ENCODE results near the gene TRIM14. TPM values are rescaled to one million over a fixed set of nuclear protein-coding genes. Genes with fewer than 3 reads are reported as not detected.
"Not testable (repeated sequence)": the region's sequence is repeated elsewhere in the genome, so short reads cannot be mapped to it uniquely, and the experiment has no call there.

The TRIM14 gene
- polyA plus RNA-seq, 2 of the 4 experiments (the other 2 are of a cell fraction) = 8.8 to 9.2 TPM

DNA sequence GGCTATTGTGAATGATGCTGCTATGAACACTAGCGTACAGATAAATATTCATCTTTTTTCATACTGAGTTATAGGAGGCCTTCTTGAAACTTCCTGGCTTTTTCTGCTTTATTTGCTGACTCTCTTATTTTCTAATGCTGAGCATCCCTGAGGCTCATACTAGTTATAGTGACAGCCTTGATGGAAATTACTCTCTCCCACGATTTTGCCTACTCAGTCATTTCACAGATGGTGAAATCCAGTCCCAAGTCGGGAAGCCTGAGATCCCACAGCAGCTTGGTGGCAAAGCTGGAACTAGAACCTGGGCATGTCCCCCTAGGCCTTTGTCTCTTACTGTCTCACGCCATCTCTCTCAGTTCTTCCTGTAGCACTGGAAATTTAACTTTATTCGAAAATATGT, 40.1 kb downstream of the TRIM14 start (continued):
- TF ChIP-seq NPAS2 (CRISPR knock-in tag; IDR thresholded peaks at IDR 0.05; ENCODE audit: borderline replicate concordance) (no peak), CHD2 (IDR thresholded peaks at IDR 0.05; ENCODE audit: low read length, partially characterized antibody) (no peak)

DNA sequence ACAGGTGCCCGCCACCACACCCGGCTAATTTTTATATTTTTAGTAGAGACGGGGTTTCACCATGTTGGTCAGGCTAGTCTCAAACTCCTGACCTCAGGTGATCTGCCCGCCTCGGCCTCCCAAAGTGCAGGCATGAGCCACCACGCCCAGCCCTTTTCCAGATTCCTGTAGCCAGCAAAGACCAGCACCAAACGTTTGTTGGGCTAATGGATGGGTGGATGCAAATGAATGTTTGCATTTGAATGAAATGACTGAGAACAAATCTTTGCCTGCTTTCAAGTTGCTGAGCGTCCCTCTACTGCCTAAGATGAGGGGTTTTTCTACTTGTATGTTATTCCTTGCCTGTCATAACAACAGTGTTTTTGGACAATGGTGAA, 42.5 kb downstream of the TRIM14 start:
- H3K4me1 ChIP-seq = peaks cover 37% of the 10 kb centered on the region
- H3K4me2 ChIP-seq; H3K9me3 ChIP-seq; H3K4me3 ChIP-seq; FAIRE-seq; ATAC-seq; POLR2A ChIA-PET; H3K27ac ChIP-seq; DNase-seq (ENCODE audit: low read depth in 1 of 2, low spot score in 1 of 2): not testable (repeated sequence)
- CTCF ChIA-PET = interaction anchor here (0.6 to 0.9 kb wide), 2 partner anchors 155 to 558 kb away, joined by 3 read pairs; no protein-coding TSS in a partner anchor
- 85% methylated on average over 6 of the region's 8 CpGs for WGBS (ENCODE audit: missing lambda C conversion rate)

DNA sequence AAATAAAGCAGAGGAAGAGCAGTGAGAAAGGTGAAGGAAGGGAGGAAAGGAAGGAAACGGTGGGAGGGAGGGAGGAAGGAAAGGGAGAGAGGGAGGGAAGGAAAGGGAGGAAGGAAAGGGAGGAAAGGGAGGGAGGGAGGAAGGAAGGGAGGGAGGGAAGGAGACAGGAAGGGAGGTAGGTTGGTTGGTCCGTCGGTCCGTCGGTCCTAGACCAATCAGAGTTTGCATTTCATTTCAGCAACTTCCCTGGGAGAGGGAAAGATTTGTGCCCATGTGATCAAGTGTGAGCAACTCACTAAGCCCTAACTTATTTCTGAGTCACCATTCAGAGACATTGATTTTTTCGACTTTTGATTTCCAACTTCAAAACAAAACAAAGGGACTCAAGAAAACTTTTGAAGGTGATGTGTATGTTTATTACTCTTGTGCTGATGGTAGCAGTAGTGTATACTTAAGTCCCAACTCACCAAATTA, 43.7 kb downstream of the TRIM14 start:
- Histone ChIP-seq H3K9me3 (no peaks in the 10 kb centered on the region), H3K4me3 (no peak overlapping the region), H3K27ac (peak overlapping the region in 1 of 2 experiments; percentile 70; a peak in 3 of 6 replicates), H3K4me1 (peaks cover 28% of the 10 kb centered on the region), H3K4me2 (peak overlapping the region; percentile 9; the same call in 1 of the 3 replicates)
- DNase-seq (ENCODE audit: low read depth in 1 of 2, low spot score in 1 of 2) = peak in 1 of 2 experiments; percentile 58
- TF ChIP-seq FOSL2 (IDR thresholded peaks at IDR 0.05) (no peak), FOSL2 (CRISPR knock-in tag; IDR thresholded peaks at IDR 0.05) (peak; percentile 42; the same call in 1 of the 2 replicates), JUNB (IDR thresholded peaks at IDR 0.05) (no peak), USF2 (IDR thresholded peaks at IDR 0.05) (peak; percentile 55; the same call in 1 of the 2 replicates)
- peak; percentile 45 to 72; a peak in 4 of 6 replicates for ATAC-seq
- POLR2A ChIA-PET = no interaction called here
- CTCF ChIA-PET = interaction anchor here (0.6 to 4.3 kb wide), 14 partner anchors 10 to 700 kb away, joined by 3 to 84 read pairs (median 8); partner anchors contain the start of genes NANS and TBC1D2
- FAIRE-seq = no peak
- WGBS (ENCODE audit: missing lambda C conversion rate) = 58% methylated on average over 6 of the region's 6 CpGs

DNA sequence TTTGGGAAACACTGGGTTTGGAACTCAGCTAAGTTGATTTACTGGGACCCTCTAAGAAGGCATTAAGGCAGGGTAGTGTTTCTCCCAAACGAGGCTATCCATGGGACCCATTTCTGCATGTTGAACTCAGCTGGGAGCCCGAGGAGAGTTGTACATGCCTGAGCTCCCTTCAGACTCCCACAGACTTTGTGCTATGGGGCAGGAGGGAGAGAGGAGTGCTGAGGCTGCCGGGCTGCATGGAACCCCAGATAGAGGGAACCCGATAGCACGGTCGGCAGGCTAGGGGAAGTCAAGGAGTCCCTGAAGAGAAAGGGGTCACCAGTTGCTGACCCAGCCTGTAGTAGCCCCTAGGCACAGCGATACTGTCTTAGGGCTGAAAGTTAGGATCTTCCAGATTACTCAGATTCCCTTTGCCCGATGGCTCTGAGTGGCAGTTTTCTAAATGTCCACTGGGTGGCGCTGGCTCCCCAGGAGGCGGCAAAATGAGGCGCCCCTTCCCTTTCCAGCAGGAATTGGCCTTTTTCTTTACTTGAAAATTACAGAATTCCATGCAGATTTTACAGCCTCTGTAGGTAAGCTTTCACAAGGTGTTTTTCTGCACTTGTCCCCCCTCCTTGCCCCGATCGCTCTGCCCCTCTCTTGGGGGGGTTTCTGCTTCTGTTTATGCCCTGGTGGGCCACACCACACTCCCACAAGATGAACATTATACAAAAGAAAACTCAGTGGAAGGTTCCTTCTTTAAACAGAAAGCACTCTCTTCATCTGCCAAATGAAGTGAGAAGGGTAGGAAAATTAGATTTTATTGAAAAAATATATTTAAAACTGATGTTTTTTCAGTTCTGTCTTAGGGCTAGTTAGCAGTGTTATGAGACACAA, 44.7 kb downstream of the TRIM14 start:
- DNase-seq (ENCODE audit: low read depth in 1 of 2, low spot score in 1 of 2) (peak; percentile 55 to 65), ATAC-seq (peak; percentile 72 to 81), FAIRE-seq (no peak)
- H3K9me3 ChIP-seq = no peaks in the 10 kb centered on the region
- no peak for TF ChIP-seq ZSCAN20 (CRISPR knock-in tag; IDR thresholded peaks at IDR 0.05)
- no peak for TF ChIP-seq POLR2A (IDR thresholded peaks at IDR 0.05; ENCODE audit: low read length)
- TF ChIP-seq ELK1 (IDR thresholded peaks at IDR 0.05; ENCODE audit: low read depth, low read length) = no peak
- TF ChIP-seq JUN (IDR thresholded peaks at IDR 0.05) = no peak
- no peak for TF ChIP-seq PBX3 (IDR thresholded peaks at IDR 0.05)
- no peak for TF ChIP-seq HOXA7 (CRISPR knock-in tag; IDR thresholded peaks at IDR 0.05)
- TF ChIP-seq KDM1A (IDR thresholded peaks at IDR 0.05; ENCODE audit: low read depth) = no peak
- peak; percentile 73 for TF ChIP-seq SMC3 (IDR thresholded peaks at IDR 0.05)
- peak; percentile 82 to 86 for TF ChIP-seq RAD21 (conservative IDR thresholded peaks at IDR 0.05 in 1 of 2, IDR thresholded peaks at IDR 0.05 in 1 of 2)
- peak; percentile 91 for TF ChIP-seq CTCF (IDR thresholded peaks at IDR 0.05)
- TF ChIP-seq REST (IDR thresholded peaks at IDR 0.05) = no peak
- TF ChIP-seq ZFP36 (IDR thresholded peaks at IDR 0.05; ENCODE audit: borderline replicate concordance, partially characterized antibody) = no peak
- H3K4me1 ChIP-seq = peaks cover 28% of the 10 kb centered on the region
- H3K4me3 ChIP-seq = no peak overlapping the region
- CTCF ChIA-PET = interaction anchor here (0.6 to 4.3 kb wide), 44 partner anchors 8 to 1008 kb away, joined by 3 to 84 read pairs (median 4); partner anchors contain the start of genes CORO2A, NANS and TBC1D2
- H3K27ac ChIP-seq = peak overlapping the region; percentile 54 to 70; a peak in 5 of 6 replicates
- POLR2A ChIA-PET = interaction anchor here (0.9 kb wide), 1 partner anchor 181 kb away, joined by 3 read pairs; the partner anchor contains the start of gene TBC1D2
- 14% methylated on average over 13 of the region's 13 CpGs for WGBS (ENCODE audit: missing lambda C conversion rate)
- peak overlapping the region; percentile 38 for H3K4me2 ChIP-seq
